T-helper 1 cell treated with Interleukin-12 subunit alpha and Interleukin-12 subunit beta and Interleukin-4 antibody, amounts not matched to agents 30 ng/mL and 1 ng/mL, for 36 hours (primary cell): ENCODE measurements around the gene MSL3B.
"Not testable (repeated sequence)": the region's sequence is repeated elsewhere in the genome, so short reads cannot be mapped to it uniquely, and the experiment has no call there.

Experiments used
- intact Hi-C: fragments of 100-400 bp; cut with micrococcal nuclease; formaldehyde crosslinking; loops from one replicate; pipeline ENCODE4 v1.15.1; 2024

Gene MSL3B

GRCh38 chr2:233867993-233868532 is at the start of gene MSL3B:
Gene MSL3B, minus strand, starts transcription at chr2:233868386.
- intact Hi-C loops: loop anchor here (1.0 kb wide), 1 partner anchor 14 kb away; the partner anchor contains the start of gene HJURP

DNA sequence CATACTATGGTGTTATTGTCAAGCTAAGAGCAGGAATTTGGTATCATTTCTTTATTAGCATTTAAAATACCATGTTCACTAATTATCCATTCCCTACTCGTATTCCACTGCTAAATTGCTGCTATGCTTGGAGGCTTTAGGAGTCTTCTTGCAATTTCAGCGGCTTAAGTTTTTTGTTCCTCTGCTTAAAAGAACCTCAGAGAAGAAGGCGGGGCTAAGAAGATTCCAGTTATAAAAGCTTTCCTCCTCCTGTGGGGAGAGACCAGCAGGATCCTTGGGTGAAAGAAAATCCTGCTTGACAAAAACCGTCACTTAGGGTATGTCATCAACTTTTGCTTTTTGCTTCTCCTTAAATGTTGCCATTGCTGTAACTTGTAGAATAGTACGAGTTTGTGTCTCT is 48.9 kb upstream of the MSL3B start, which contains the start of gene TRPM8:
Gene TRPM8, plus strand, starts transcription at position 258 of the 400 bp plus-strand sequence. CDS start 9,165 bp downstream, outside the sequence.
- intact Hi-C loops: no loop called here

DNA sequence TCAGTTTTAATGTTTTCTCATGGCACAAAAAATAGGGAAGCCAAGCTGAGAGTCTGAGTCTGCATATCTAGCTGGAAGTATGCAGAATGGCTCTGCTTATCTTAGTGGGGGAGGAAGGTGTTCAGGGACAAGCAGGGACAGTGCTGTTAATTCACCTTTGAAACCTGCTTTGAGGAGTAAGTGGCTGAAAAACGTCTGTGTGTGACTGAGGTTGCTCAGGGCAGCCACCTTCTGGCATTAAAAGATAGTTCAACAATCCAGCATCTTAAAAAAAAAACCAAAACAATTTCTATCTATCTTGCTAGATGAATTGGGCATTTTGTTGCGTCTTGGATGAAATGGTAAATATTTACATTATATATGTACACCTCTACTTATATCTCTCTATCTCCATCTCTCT is 46.9 kb upstream of the MSL3B start:
- intact Hi-C loops: no loop called here

DNA sequence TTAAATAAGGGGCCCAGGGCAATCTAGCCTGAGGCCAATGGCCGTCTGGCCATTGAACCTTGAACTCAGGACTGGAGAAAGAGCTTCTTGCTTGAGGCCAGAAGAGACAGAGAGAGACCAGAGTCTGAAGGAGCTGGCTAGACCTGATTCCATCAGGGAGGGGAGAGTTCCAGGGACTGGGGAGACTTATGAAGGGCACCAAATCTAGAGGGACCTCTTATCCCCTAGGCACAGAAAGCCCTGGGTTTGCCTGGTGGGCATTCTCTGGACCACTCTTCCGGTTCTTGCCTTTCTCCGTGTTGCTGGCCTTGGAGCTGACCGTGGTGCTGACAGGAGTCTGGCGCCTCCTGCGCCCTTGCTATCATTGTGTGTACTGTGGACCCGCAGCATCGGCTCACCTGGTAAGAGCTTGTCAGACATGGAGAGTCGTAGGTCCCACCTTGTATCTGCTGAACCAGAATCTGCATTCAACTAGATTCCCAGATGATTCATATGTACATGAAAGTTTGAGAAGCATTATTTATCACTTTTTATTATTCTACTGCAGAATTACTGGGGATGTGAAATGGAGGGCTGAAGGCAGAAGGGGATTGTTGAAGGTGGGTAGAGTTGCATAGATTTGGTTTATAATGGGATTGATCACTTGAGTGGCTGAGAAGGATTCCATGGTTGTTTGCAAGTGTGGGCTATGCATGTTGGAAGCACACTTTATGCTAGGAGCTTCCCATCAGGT is 44.7 kb upstream of the MSL3B start:
- intact Hi-C loops: no loop called here

GRCh38 chr2:233907627-233908026 is 39.4 kb upstream of the MSL3B start:
- intact Hi-C loops: no loop called here

DNA sequence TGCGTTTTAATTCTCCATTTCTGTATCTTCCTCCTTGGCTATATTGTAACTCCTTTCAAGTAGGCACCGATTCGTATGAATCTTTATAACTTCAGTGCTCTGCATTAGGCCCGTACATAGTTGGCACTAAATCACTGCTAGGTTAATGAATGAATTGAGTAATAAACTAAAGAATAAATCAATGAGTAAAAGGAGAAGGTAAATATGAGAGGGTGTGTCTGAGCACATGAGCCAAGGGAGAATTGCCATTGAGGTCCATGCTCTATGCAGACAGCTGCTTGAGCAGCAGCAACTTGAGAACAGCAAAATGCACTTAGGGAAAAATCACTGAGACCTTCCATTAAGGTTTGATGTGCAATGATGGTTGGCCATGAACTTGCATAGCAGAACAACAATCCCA is 37.8 kb upstream of the MSL3B start:
- intact Hi-C loops: no loop called here

DNA sequence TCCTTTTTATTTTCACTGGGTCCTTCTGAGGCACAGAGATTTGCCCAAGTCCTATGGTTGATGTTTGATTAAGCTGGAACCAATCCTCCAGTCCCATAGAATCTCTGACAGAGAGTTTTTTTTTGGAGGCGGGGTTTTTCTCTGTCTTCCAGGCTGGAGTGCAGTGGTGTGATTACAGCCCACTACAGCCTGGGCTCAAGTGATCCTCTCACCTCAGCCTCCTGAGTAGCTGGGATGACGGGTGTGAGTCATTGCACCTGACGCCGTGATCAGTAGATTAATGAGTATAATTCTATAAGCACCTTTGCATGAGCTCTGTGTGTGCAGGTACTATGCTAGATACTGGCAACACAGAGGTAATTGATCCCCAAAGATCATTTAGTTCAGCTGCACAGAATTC is 33.7 kb upstream of the MSL3B start:
- intact Hi-C loops: no loop called here

GRCh38 chr2:233901367-233901766 is 33.2 kb upstream of the MSL3B start:
- intact Hi-C loops: no loop called here

- intact Hi-C loops: not testable (repeated sequence)
Measured at GRCh38 chr2:233896253-233896652, 28.1 kb upstream of the MSL3B start.

- intact Hi-C loops: no loop called here
Measured at GRCh38 chr2:233892793-233893192, 24.6 kb upstream of the MSL3B start.

GRCh38 chr2:233882353-233882752 is 14.2 kb upstream of the MSL3B start:
- intact Hi-C loops: no loop called here

DNA sequence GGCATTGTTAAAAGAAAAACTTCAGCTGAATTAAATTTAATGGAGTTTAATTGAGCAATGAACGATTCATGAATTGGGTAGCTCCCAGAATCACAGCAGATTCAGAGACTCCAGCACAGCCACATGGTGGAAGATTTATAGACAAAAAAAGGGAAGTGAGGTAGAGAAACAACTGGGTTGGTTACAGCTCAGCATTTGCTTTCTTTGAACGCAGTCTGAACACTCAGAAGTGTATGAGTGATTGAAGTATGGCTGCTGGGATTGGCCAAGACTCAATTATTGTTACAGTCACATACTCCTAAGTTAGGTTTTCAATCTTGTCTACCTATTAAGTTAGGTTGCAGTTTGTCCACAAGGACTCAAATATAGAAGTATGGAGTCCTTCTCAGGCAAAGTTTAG is 3.9 kb upstream of the MSL3B start:
- intact Hi-C loops: not testable (repeated sequence)

- intact Hi-C loops: no loop called here
Measured at GRCh38 chr2:233871432-233871831, 3.2 kb upstream of the MSL3B start.

GRCh38 chr2:233866479-233866878 is 1.7 kb downstream of the MSL3B start:
- intact Hi-C loops: no loop called here

DNA sequence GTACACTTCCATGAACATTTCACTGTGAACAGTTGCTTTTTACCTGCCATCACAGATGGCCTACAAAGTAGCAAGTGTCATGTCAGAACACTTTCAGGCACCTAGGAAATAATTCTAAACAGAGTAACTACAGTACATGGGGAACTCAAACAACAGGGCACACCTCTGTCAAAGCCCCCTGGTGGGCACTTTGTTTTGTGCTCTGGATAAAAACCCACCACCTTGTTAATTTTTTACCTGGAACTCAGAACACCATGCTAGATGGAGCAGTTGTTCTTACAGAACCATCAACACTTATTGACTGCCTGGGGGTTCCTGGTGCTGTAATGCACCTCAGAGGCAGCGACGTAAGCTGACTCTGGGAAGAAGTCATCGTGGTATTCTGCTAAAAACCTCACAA is 2.3 kb downstream of the MSL3B start:
- intact Hi-C loops: no loop called here

DNA sequence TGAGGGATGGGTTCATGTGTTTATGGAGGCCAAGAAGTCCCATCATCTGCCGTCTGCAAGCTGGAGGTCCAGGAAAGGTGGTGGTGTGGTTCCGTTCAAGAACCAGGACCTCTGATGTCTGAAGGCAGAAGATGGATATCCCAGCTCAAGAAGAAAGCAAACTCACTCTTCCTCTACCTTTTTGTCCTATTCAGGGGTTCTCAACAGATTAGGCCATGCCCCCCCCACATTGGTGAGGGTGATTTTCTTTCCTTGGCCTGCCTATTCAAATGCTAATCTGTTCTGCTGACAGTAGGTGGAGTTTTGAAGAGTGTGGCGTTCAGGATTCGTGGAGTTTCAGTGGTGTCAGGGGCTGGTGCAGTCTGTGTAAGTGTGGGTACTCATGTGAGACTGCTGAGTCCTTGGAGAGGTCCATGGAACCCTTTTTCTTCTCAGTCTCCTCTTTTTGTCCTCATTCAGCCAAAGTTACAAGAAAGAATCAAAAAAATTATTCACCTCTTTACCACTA is 5.9 kb downstream of the MSL3B start:
- intact Hi-C loops: no loop called here

DNA sequence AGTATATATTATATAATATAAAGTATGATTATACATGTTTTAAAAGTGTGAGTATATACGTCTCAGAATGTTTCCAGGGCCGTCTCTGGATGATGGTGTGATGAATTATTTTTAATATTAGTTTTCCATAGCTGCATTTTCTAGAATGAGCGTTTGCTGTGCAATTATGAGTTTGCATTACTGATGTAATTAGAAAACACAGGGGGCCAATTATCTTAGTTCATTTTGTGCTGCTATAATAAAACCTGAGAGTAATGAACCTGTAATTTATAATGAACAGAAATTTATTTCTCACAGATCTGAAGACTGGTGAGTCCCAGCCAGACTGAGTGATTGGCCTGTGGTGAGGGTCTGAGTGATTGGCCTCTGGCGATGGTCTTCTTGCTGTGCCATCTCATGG is 9.9 kb downstream of the MSL3B start:
- intact Hi-C loops: loop anchor here (5.0 to 10.0 kb wide), 2 partner anchors 784 to 1161 kb away; partner anchors contain the start of gene GIGYF2

GRCh38 chr2:233857511-233858141 is 10.6 kb downstream of the MSL3B start:
- intact Hi-C loops: loop anchor here (1.0 to 10.0 kb wide), 4 partner anchors 245 to 1160 kb away; partner anchors contain the start of gene GIGYF2

- intact Hi-C loops: loop anchor here (2.0 to 10.0 kb wide), 3 partner anchors 689 to 1159 kb away; partner anchors contain the start of gene GIGYF2
Measured at GRCh38 chr2:233856184-233856583, 12.0 kb downstream of the MSL3B start.

GRCh38 chr2:233855345-233855744 is 12.8 kb downstream of the MSL3B start:
- intact Hi-C loops: loop anchor here (1.0 to 10.0 kb wide), 5 partner anchors 177 to 1158 kb away; partner anchors contain the start of gene GIGYF2

GRCh38 chr2:233854241-233854981 is 13.8 kb downstream of the MSL3B start, which contains the start of gene HJURP:
Gene HJURP, minus strand, starts transcription at chr2:233854535. Its CDS starts 35 bp downstream, at chr2:233854500.
- intact Hi-C loops: loop anchor here (1.0 to 10.0 kb wide), 10 partner anchors 14 to 1304 kb away; partner anchors contain the start of genes EIF4E2, MSL3B, TIGD1 and USP40
